Vagina (tissue), 2 donors: ENCODE measurements around the gene FAM120A.

Experiments used
- CTCF ChIP-seq, 3 experiments: fragments of 450-650 bp in 2 of 3; fragments of 200-600 bp in 1 of 3; sonication (generic) in 1 of 3; IDR thresholded peaks; one replicate each; pipeline ENCODE4 v1.5.1; 2017 to 2019; ENCODE audit warnings: antibody characterized with exemption in 3 of 3, mild to moderate bottlenecking in 2 of 3, moderate library complexity in 2 of 3
- POLR2A ChIP-seq, 2 donors: fragments of 450-650 bp; IDR thresholded peaks; one replicate each; pipeline ENCODE4 v1.6.1; 2017; ENCODE audit warnings: antibody characterized with exemption in 2 of 2, mild to moderate bottlenecking in 2 of 2, moderate library complexity in 2 of 2
- POLR2AphosphoS5 ChIP-seq, 2 donors: sonication (generic); formaldehyde crosslinking; IDR thresholded peaks; one replicate each; pipeline ENCODE4 v1.9.0; 2017; ENCODE audit warnings: antibody characterized with exemption in 2 of 2, mild to moderate bottlenecking in 2 of 2, low read depth in 1 of 2; ENCODE audit not compliant: insufficient read depth in 1 of 2

GRCh38 chr9:93471124-93471523 is 19.6 kb downstream of the FAM120A start:
- TF ChIP-seq CTCF (IDR thresholded peaks at IDR 0.05) (no peak), POLR2AphosphoS5 (IDR thresholded peaks at IDR 0.05; ENCODE audit: insufficient read depth in 1 of 2, low read depth in 1 of 2) (no peak), POLR2A (IDR thresholded peaks at IDR 0.05) (no peak)
